Testis (tissue), 3 donors: ENCODE data around the gene GPT2. TPM values are rescaled to one million over a fixed set of nuclear protein-coding genes. Genes with fewer than 3 reads are reported as not detected.
A peak's percentile ranks its signal among the peaks of the same experiment; 100 is the strongest.

Experiments used
- DNase-seq: peaks from one replicate; pipeline ENCODE4 v3.0.0-alpha.2; 2019
- H3K27ac ChIP-seq, 2 donors: fragments of 200-600 bp; sonication (generic); one replicate each; pipeline ENCODE4 v1.5.1; 2019
- H3K27me3 ChIP-seq: fragments of 200-600 bp; sonication (generic); one replicate; pipeline ENCODE4 v1.5.1; 2019
- H3K36me3 ChIP-seq: fragments of 200-600 bp; sonication (generic); one replicate; pipeline ENCODE4 v1.5.1; 2017; ENCODE audit warnings: low read depth; ENCODE audit errors: missing control alignments
- H3K4me1 ChIP-seq: fragments of 200-600 bp; sonication (generic); one replicate; pipeline ENCODE4 v1.5.1; 2019
- H3K4me3 ChIP-seq, 2 donors: fragments of 200-600 bp; sonication (generic); one replicate each; pipeline ENCODE4 v1.5.1; 2017 to 2019
- H3K9me3 ChIP-seq: fragments of 200-600 bp; sonication (generic); one replicate; pipeline ENCODE4 v1.5.1; 2017
- CTCF ChIP-seq, 3 experiments: fragments of 450-650 bp in 2 of 3; fragments of 200-600 bp in 1 of 3; sonication (generic) in 1 of 3; IDR thresholded peaks; one replicate each; pipeline ENCODE4 v1.5.1; 2016 to 2019; ENCODE audit warnings: antibody characterized with exemption in 3 of 3, mild to moderate bottlenecking in 2 of 3, moderate library complexity in 1 of 3
- POLR2A ChIP-seq: fragments of 450-650 bp; IDR thresholded peaks from one replicate; pipeline ENCODE4 v1.6.1; 2017; ENCODE audit warnings: antibody characterized with exemption, mild to moderate bottlenecking, moderate library complexity
- WGBS, 2 donors: methylation state at CpG; one replicate each; pipeline ENCODE4 v1.1.5; 2018; 5-methylcytosine and 5-hydroxymethylcytosine counted together
- intact Hi-C: fragments of 100-400 bp; cut with DNase I; formaldehyde crosslinking; loops from one replicate; pipeline ENCODE4 v1.15.1; 2023; ENCODE audit warnings: low total_unique reads
- polyA plus RNA-seq: library from polyadenylated mRNA; stranded (reverse); fragments of 350-450 nt; fragmentation: Illumina TruSeq; extraction: RNeasy Lipid Tissue Mini Kit (QIAGEN cat#74804); gene quantifications from one replicate; pipeline ENCODE4 v1.2.3, GENCODE V29; 2014; ENCODE audit warnings: low read depth, low replicate concordance; ENCODE audit not compliant: insufficient read depth
- small RNA-seq, 2 donors: library from RNA; depleted of rRNA; stranded (forward); fragments of <200 nt; gene quantifications; one replicate each; pipeline ENCODE3, GENCODE V24; 2016
- total RNA-seq, 2 donors: library from RNA; depleted of rRNA; stranded (reverse); fragments of >200 nt; gene quantifications; one replicate each; pipeline ENCODE4 v1.2.3, GENCODE V29; 2016

The GPT2 gene
- total and polyA plus RNA-seq, 3 donors from 2014 or later: 38.8 to 80.6 (median 46.6) TPM

GRCh38 chr16:46974352-46974751 lies 90.2 kb downstream of the GPT2 start:
- intact Hi-C loops: no loop called here
- no peaks in the 10 kb centered on the region for H3K9me3 ChIP-seq
- H3K4me3 ChIP-seq: peak overlapping the region; percentile 93 to 97
- H3K36me3 ChIP-seq: no peaks in the 10 kb centered on the region
- H3K4me1 ChIP-seq: peaks cover 31% of the 10 kb centered on the region
- TF ChIP-seq POLR2A: no peak
- no peak for TF ChIP-seq CTCF (IDR thresholded peaks at IDR 0.05)
- DNase-seq: no peak
- peak overlapping the region; percentile 93 to 98 for H3K27ac ChIP-seq
- 53 to 69% methylated on average over 6 of the region's 6 CpGs for WGBS, 2 donors
- no peaks in the 10 kb centered on the region for H3K27me3 ChIP-seq

DNA sequence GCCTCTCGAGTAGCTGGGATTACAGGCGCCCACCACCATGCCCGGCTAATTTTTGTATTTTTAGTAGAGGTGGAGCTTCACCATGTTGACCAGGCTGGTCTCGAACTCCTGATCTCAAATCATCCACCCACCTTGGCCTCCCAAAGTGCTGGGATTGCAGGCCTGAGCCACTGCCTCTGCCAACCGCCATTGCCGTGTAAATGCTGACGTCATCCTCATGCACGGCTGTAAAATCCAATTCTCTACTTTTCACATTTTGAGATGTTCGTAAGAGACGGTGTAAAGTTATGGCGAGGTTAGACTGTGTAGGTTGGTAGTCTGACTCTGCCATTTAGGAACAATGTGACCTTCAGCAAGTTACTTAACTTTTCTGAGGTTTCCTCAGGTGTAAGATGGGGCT lies 91.0 kb downstream of the GPT2 start:
- peaks cover 27% of the 10 kb centered on the region for H3K4me1 ChIP-seq
- no peak overlapping the region for H3K4me3 ChIP-seq
- 70 to 76% methylated on average over 11 of the region's 11 CpGs for WGBS, 2 donors
- H3K36me3 ChIP-seq: no peaks in the 10 kb centered on the region
- DNase-seq: no peak
- no peaks in the 10 kb centered on the region for H3K27me3 ChIP-seq
- no peak for TF ChIP-seq POLR2A
- no peak for TF ChIP-seq CTCF (IDR thresholded peaks at IDR 0.05)
- peak overlapping the region in 1 of 2 donors; percentile 98 for H3K27ac ChIP-seq
- no peaks in the 10 kb centered on the region for H3K9me3 ChIP-seq
- intact Hi-C loops: no loop called here

DNA sequence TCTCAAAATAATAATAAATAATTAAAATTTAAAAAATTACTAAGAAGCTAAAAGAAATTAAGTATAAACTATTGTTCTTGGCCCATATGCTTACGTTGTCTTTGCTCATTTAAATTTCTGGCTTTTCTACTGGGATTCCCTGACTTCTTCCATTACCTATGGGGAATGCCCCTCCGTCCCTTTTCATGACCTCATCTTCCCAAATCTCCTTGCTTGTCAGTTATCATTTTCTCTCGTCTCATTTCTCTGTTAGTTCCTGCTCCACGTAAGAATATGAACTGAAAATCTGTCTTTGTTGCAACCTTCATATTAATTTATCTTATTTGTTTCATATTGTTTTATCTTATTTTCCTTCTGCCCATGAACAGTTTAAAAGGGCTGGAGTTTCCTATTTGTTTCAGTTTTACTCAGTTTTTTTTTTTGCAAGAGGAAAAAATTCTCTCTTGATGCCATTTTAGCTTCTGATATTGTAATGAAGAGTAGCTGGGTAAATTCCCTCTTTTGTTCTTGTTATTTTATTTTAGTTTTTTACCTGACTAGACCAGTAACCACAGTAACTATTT lies 91.8 kb downstream of the GPT2 start:
- Histone ChIP-seq H3K27me3 (no peaks in the 10 kb centered on the region), H3K4me3 (no peak overlapping the region), H3K4me1 (peaks cover 25% of the 10 kb centered on the region), H3K9me3 (no peaks in the 10 kb centered on the region), H3K36me3 (no peaks in the 10 kb centered on the region), H3K27ac (peak overlapping the region; percentile 9 to 98)
- intact Hi-C loops: no loop called here
- no peak for DNase-seq
- WGBS, 2 donors: 46 to 52% methylated on average over 4 of the region's 4 CpGs
- TF ChIP-seq CTCF (IDR thresholded peaks at IDR 0.05) (no peak), POLR2A (no peak)

DNA sequence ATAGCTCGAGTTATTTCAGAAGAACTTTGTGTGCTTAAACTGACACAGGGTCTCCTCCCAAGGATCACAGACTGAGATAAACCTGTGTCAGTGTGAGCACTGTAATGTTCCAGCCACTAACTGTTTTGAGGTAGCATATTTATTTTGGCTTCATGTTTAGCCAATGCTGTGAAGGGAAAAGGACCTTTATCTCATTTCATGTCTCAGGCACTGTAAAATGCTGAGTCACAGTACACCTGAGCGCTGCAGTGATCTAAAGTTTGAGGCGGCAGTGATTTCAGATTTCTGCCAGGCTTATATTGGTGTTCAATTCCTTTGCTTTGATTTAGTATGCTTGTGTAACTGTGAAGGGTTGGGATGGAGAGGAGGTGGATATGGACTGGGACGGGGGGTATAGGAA lies 92.4 kb downstream of the GPT2 start:
- Histone ChIP-seq H3K4me1 (peaks cover 25% of the 10 kb centered on the region), H3K4me3 (no peak overlapping the region), H3K27me3 (no peaks in the 10 kb centered on the region), H3K9me3 (no peaks in the 10 kb centered on the region), H3K27ac (peak overlapping the region; percentile 9 to 44), H3K36me3 (no peaks in the 10 kb centered on the region)
- TF ChIP-seq POLR2A: no peak
- no peak for TF ChIP-seq CTCF (IDR thresholded peaks at IDR 0.05)
- 55 to 65% methylated on average over 4 of the region's 4 CpGs for WGBS, 2 donors
- DNase-seq: no peak
- intact Hi-C loops: no loop called here

Small RNA genes lying within 50 kb of the gene (small RNA-seq; reads per million reads assigned to genes)
- 0 reads per million in 2 donors for gene AC007225.2

Other genes starting within 250 kb of the GPT2 start
- 100 to 1,000 TPM; 128 to 129 TPM for gene VPS35, start 195.2 kb upstream of the GPT2 start, total RNA-seq
- 75.5 TPM for gene VPS35, start 195.2 kb upstream of the GPT2 start, polyA plus RNA-seq
- gene ORC6, start 194.7 kb upstream of the GPT2 start, total RNA-seq: 10 to 100 TPM; 30.7 to 44.4 TPM
- 28.2 TPM for gene ORC6, start 194.7 kb upstream of the GPT2 start, polyA plus RNA-seq
- gene MYLK3, start 136.0 kb upstream of the GPT2 start, total RNA-seq: 10 to 100 TPM; 63.4 to 88.8 TPM
- 18.4 TPM for gene MYLK3, start 136.0 kb upstream of the GPT2 start, polyA plus RNA-seq
- gene C16orf87, start 53.2 kb upstream of the GPT2 start, total RNA-seq: 10 to 100 TPM; 32.0 to 45.4 TPM
- 44.9 TPM for gene C16orf87, start 53.2 kb upstream of the GPT2 start, polyA plus RNA-seq
- gene DNAJA2, start 89.3 kb downstream of the GPT2 start, total RNA-seq: 10 to 100 TPM; 51.5 to 68.4 TPM
- 94.5 TPM for gene DNAJA2, start 89.3 kb downstream of the GPT2 start, polyA plus RNA-seq